HG03439 (cell line): ENCODE results near the gene ORAI2.
"Not testable (repeated sequence)": the region's sequence is repeated elsewhere in the genome, so short reads cannot be mapped to it uniquely, and the experiment has no call there.

Experiments
- ATAC-seq: cut with Tn5 transposase; IDR thresholded peaks from one replicate; pipeline ENCODE4 v1.9.1; 2021; ENCODE audit warnings: mild to moderate bottlenecking, moderate library complexity; ENCODE audit not compliant: unreplicated experiment

ORAI2 gene

DNA sequence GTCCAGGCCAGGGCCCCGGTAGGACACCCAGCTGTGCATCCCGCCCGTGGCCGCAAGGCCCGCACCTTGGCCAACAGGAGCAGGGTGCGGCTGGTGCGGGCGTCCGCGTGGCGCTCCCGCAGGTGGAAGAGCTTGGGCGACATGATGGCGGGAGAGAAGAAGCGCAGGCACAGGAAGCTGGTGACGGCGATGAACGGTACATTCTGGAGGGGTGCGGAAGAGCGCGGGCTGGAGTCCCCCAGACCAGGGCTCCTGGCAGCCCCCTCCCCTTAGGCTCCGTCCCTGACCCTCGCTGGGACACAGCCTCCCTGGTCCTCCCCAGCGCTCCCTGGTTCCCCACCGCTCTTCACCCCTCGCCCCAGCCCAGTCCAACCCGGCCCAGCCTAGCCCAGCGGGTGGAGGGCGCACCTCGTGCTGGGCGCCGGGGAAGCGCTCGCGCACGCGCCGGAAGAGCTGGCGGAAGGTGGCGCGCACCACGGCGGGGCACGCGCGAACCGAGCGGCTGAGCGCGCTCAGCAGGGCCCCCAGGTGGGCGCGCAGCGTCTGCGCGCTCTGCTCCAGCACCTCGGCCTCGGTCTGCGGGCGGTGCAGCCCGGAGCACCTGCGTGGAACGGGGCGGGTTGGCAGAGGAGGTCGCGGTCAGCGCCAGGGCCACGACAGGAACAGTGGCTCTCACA is 61.2 kb downstream of the ORAI2 start:
- peak; percentile 47 for ATAC-seq

DNA sequence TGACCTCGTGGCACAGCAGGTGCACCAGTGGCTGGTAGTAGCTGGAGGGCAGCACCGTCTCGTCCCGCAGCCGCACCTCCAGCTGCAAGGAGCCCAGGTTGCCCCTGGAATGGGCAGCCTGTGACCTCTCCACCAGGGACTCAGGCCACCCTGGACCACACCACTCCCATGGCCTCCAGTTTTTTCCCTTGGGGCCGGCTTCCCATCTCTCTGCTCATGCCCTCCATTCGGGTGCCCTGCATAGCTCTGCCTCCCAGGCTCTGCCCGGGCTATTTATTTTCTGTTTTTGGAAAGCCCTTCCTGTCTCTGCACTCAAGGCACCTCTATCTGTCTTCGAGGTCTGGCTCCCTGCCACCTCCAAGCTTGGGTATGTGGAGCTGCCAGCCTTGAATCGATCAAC is 63.5 kb downstream of the ORAI2 start:
- not testable (repeated sequence) for ATAC-seq

GRCh38 chr7:102497308-102497707 is 63.9 kb downstream of the ORAI2 start:
- not testable (repeated sequence) for ATAC-seq

DNA sequence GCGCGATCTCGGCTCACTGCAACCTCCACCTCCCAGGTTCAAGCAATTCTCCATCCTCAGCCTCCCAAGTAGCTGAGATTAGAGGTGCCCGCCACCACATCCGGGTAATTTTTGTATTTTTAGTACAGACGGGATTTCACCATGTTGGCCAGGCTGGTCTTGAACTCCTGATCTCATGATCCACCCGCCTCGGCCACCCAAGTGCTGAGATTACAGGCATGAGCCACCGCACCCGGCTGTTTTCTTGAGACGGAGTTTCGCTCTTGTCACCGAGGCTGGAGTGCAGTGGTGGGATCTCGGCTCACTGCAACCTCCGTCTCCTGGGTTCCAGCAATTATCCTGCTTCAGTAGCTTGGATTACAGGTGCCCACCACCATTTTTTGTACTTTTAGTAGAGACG is 64.9 kb downstream of the ORAI2 start:
- not testable (repeated sequence) for ATAC-seq

- not testable (repeated sequence) for ATAC-seq
Measured at GRCh38 chr7:102503141-102503540, 69.8 kb downstream of the ORAI2 start.

GRCh38 chr7:102505298-102506185 is 72.2 kb downstream of the ORAI2 start:
- ATAC-seq, result not testable (repeated sequence)
